ENCODE data around the gene TBKBP1.
A peak's percentile ranks its signal among the peaks of the same experiment; 100 is the strongest.

Gene TBKBP1

GRCh38 chr17:47716375-47716774, 22.4 kb downstream of the TBKBP1 start:
- no peak for DNase-seq

- DNase-seq: no peak
Measured at GRCh38 chr17:47717261-47717697, 23.3 kb downstream of the TBKBP1 start.

GRCh38 chr17:47717979-47718621, 24.1 kb downstream of the TBKBP1 start:
- no peak for DNase-seq

- no peak for DNase-seq
Measured at GRCh38 chr17:47718634-47719405, 24.9 kb downstream of the TBKBP1 start.

GRCh38 chr17:47719411-47720152, 25.6 kb downstream of the TBKBP1 start:
- no peak for DNase-seq

GRCh38 chr17:47720196-47720595, 26.2 kb downstream of the TBKBP1 start:
- no peak for DNase-seq

- DNase-seq: no peak
Measured at GRCh38 chr17:47720754-47721533, 27.0 kb downstream of the TBKBP1 start.

- no peak for DNase-seq
Measured at GRCh38 chr17:47721725-47722124, 27.8 kb downstream of the TBKBP1 start.

- no peak for DNase-seq
Measured at GRCh38 chr17:47724705-47725104, 30.7 kb downstream of the TBKBP1 start.

- no peak for DNase-seq
Measured at GRCh38 chr17:47725446-47726111, 31.6 kb downstream of the TBKBP1 start.

GRCh38 chr17:47726796-47727703, 33.1 kb downstream of the TBKBP1 start:
- DNase-seq: no peak

- DNase-seq: no peak
Measured at GRCh38 chr17:47727704-47728036, 33.7 kb downstream of the TBKBP1 start.

- no peak for DNase-seq
Measured at GRCh38 chr17:47728214-47728877, 34.4 kb downstream of the TBKBP1 start.

GRCh38 chr17:47729476-47729875, 35.5 kb downstream of the TBKBP1 start:
- DNase-seq: no peak

GRCh38 chr17:47730681-47731080, 36.7 kb downstream of the TBKBP1 start:
- DNase-seq: no peak

- no peak for DNase-seq
Measured at GRCh38 chr17:47731396-47731795, 37.4 kb downstream of the TBKBP1 start.

- DNase-seq: no peak
Measured at GRCh38 chr17:47732399-47733046, 38.6 kb downstream of the TBKBP1 start.

GRCh38 chr17:47733047-47733673, 39.2 kb downstream of the TBKBP1 start, which contains the start of gene TBX21:
TSS of gene TBX21 (plus strand) at chr17:47733236. CDS start at chr17:47733455, 219 bp downstream.
- DNase-seq: peak; percentile 70 to 81

GRCh38 chr17:47733674-47734410, 39.9 kb downstream of the TBKBP1 start:
- DNase-seq: no peak

Measured in NCI-H2081 (cell line).